Measurements from ENCODE around the gene GNAL. TPM values are rescaled to one million over a fixed set of nuclear protein-coding genes. Genes with fewer than 3 reads are reported as not detected.
"Not testable (repeated sequence)": the region's sequence is repeated elsewhere in the genome, so short reads cannot be mapped to it uniquely, and the experiment has no call there.

GNAL gene
- total RNA-seq, 1 donor from 2014 or later, result 0.21 TPM

GRCh38 chr18:11888726-11889125 is 199.7 kb downstream of the GNAL start:
- DNase-seq (ENCODE audit: low spot score), result no peak
- no peaks in the 10 kb centered on the region for H3K27me3 Mint-ChIP-seq (ENCODE audit: insufficient read depth)
- H3K4me1 Mint-ChIP-seq (ENCODE audit: low read depth), result no peaks in the 10 kb centered on the region
- intact Hi-C loops (cut with micrococcal nuclease), result no loop called here
- no peaks in the 10 kb centered on the region for H3K9me3 Mint-ChIP-seq
- peaks cover 35% of the 10 kb centered on the region for H3K36me3 Mint-ChIP-seq (ENCODE audit: low read depth)
- H3K27ac Mint-ChIP-seq, result no peak overlapping the region
- H3K4me3 Mint-ChIP-seq, result no peak overlapping the region

GRCh38 chr18:11889284-11889683 is 200.2 kb downstream of the GNAL start:
- Mint-ChIP-seq H3K27ac (no peak overlapping the region), H3K4me1 (ENCODE audit: low read depth) (no peaks in the 10 kb centered on the region), H3K9me3 (no peaks in the 10 kb centered on the region), H3K36me3 (ENCODE audit: low read depth) (peaks cover 36% of the 10 kb centered on the region), H3K27me3 (ENCODE audit: insufficient read depth) (no peaks in the 10 kb centered on the region), H3K4me3 (no peak overlapping the region)
- DNase-seq (ENCODE audit: low spot score), result no peak
- intact Hi-C loops (cut with micrococcal nuclease), result no loop called here

- intact Hi-C loops (cut with micrococcal nuclease), result no loop called here
- no peaks in the 10 kb centered on the region for H3K4me1 Mint-ChIP-seq (ENCODE audit: low read depth)
- H3K36me3 Mint-ChIP-seq (ENCODE audit: low read depth), result peaks cover 37% of the 10 kb centered on the region
- no peak overlapping the region for H3K27ac Mint-ChIP-seq
- DNase-seq (ENCODE audit: low spot score), result no peak
- H3K4me3 Mint-ChIP-seq, result no peak overlapping the region
- H3K9me3 Mint-ChIP-seq, result no peaks in the 10 kb centered on the region
- H3K27me3 Mint-ChIP-seq (ENCODE audit: insufficient read depth), result no peaks in the 10 kb centered on the region
These were observed 202.7 kb downstream of the GNAL start for GRCh38 chr18:11891737-11892136.

- H3K9me3 Mint-ChIP-seq; H3K27me3 Mint-ChIP-seq (ENCODE audit: insufficient read depth); H3K27ac Mint-ChIP-seq; H3K4me1 Mint-ChIP-seq (ENCODE audit: low read depth); DNase-seq (ENCODE audit: low spot score); H3K4me3 Mint-ChIP-seq; intact Hi-C loops (cut with micrococcal nuclease): not testable (repeated sequence)
- H3K36me3 Mint-ChIP-seq (ENCODE audit: low read depth), result peaks cover 38% of the 10 kb centered on the region
These were observed 203.4 kb downstream of the GNAL start for GRCh38 chr18:11892438-11892837.

GRCh38 chr18:11897781-11898180 is 208.7 kb downstream of the GNAL start:
- Mint-ChIP-seq H3K27ac (no peak overlapping the region), H3K9me3 (no peaks in the 10 kb centered on the region), H3K36me3 (ENCODE audit: low read depth) (peaks cover 43% of the 10 kb centered on the region), H3K4me3 (no peak overlapping the region), H3K27me3 (ENCODE audit: insufficient read depth) (no peaks in the 10 kb centered on the region), H3K4me1 (ENCODE audit: low read depth) (no peaks in the 10 kb centered on the region)
- intact Hi-C loops (cut with micrococcal nuclease), result no loop called here
- DNase-seq (ENCODE audit: low spot score), result no peak

- H3K27ac Mint-ChIP-seq, result no peak overlapping the region
- intact Hi-C loops (cut with micrococcal nuclease), result no loop called here
- peaks cover 4% of the 10 kb centered on the region for H3K4me1 Mint-ChIP-seq (ENCODE audit: low read depth)
- no peaks in the 10 kb centered on the region for H3K27me3 Mint-ChIP-seq (ENCODE audit: insufficient read depth)
- no peaks in the 10 kb centered on the region for H3K9me3 Mint-ChIP-seq
- H3K4me3 Mint-ChIP-seq, result no peak overlapping the region
- DNase-seq (ENCODE audit: low spot score), result no peak
- H3K36me3 Mint-ChIP-seq (ENCODE audit: low read depth), result peaks cover 38% of the 10 kb centered on the region
These were observed 210.0 kb downstream of the GNAL start for GRCh38 chr18:11899063-11899462.

- Mint-ChIP-seq H3K4me3 (no peak overlapping the region), H3K36me3 (ENCODE audit: low read depth) (peaks cover 30% of the 10 kb centered on the region), H3K9me3 (no peaks in the 10 kb centered on the region), H3K27ac (no peak overlapping the region), H3K27me3 (ENCODE audit: insufficient read depth) (no peaks in the 10 kb centered on the region), H3K4me1 (ENCODE audit: low read depth) (peaks cover 12% of the 10 kb centered on the region)
- intact Hi-C loops (cut with micrococcal nuclease), result no loop called here
- no peak for DNase-seq (ENCODE audit: low spot score)
These were observed 212.9 kb downstream of the GNAL start for GRCh38 chr18:11901826-11902438.

GRCh38 chr18:11902522-11903292 is 213.6 kb downstream of the GNAL start:
- Mint-ChIP-seq H3K36me3 (ENCODE audit: low read depth) (peaks cover 24% of the 10 kb centered on the region), H3K4me3 (no peak overlapping the region), H3K9me3 (no peaks in the 10 kb centered on the region), H3K27me3 (ENCODE audit: insufficient read depth) (no peaks in the 10 kb centered on the region), H3K27ac (peak overlapping the region; percentile 15), H3K4me1 (ENCODE audit: low read depth) (peaks cover 20% of the 10 kb centered on the region)
- intact Hi-C loops (cut with micrococcal nuclease), result no loop called here
- no peak for DNase-seq (ENCODE audit: low spot score)

GRCh38 chr18:11905613-11906012 is 216.5 kb downstream of the GNAL start:
- Mint-ChIP-seq H3K27ac (peak overlapping the region; percentile 7), H3K4me1 (ENCODE audit: low read depth) (peaks cover 32% of the 10 kb centered on the region), H3K4me3 (peak overlapping the region; percentile 30), H3K36me3 (ENCODE audit: low read depth) (peaks cover 16% of the 10 kb centered on the region), H3K27me3 (ENCODE audit: insufficient read depth) (no peaks in the 10 kb centered on the region), H3K9me3 (no peaks in the 10 kb centered on the region)
- no peak for DNase-seq (ENCODE audit: low spot score)
- intact Hi-C loops (cut with micrococcal nuclease), result loop anchor here (5.0 kb wide), 3 partner anchors 402 to 987 kb away; partner anchors contain the start of genes AFG3L2 and TUBB6

- intact Hi-C loops (cut with micrococcal nuclease), result loop anchor here (5.0 kb wide), 3 partner anchors 401 to 986 kb away; partner anchors contain the start of genes AFG3L2 and TUBB6
- peak overlapping the region; percentile 30 for H3K4me3 Mint-ChIP-seq
- peak overlapping the region; percentile 7 for H3K27ac Mint-ChIP-seq
- DNase-seq (ENCODE audit: low spot score), result no peak
- peaks cover 16% of the 10 kb centered on the region for H3K36me3 Mint-ChIP-seq (ENCODE audit: low read depth)
- peaks cover 32% of the 10 kb centered on the region for H3K4me1 Mint-ChIP-seq (ENCODE audit: low read depth)
- no peaks in the 10 kb centered on the region for H3K27me3 Mint-ChIP-seq (ENCODE audit: insufficient read depth)
- no peaks in the 10 kb centered on the region for H3K9me3 Mint-ChIP-seq
These were observed 217.1 kb downstream of the GNAL start for GRCh38 chr18:11906176-11906575.

GRCh38 chr18:11906926-11907874 is 218.1 kb downstream of the GNAL start:
- no peak for DNase-seq (ENCODE audit: low spot score)
- intact Hi-C loops (cut with micrococcal nuclease), result loop anchor here (5.0 kb wide), 3 partner anchors 400 to 985 kb away; partner anchors contain the start of genes AFG3L2 and TUBB6

GRCh38 chr18:11908182-11909060 is 219.4 kb downstream of the GNAL start, which contains the start of gene MPPE1:
Gene MPPE1 (minus strand): TSS chr18:11908317. CDS start chr18:11897264, 11,053 bp downstream.
- intact Hi-C loops (cut with micrococcal nuclease), result loop anchor here (1.0 to 5.0 kb wide), 9 partner anchors 38 to 1378 kb away; partner anchors contain the start of genes AFG3L2, CEP192, CHMP1B and IMPA2
- Mint-ChIP-seq H3K9me3 (no peaks in the 10 kb centered on the region), H3K4me1 (ENCODE audit: low read depth) (peaks cover 32% of the 10 kb centered on the region)

More at GRCh38 chr18:11906926-11907874, 218.1 kb downstream of the GNAL start:
- Mint-ChIP-seq H3K36me3 (ENCODE audit: low read depth) (peaks cover 8% of the 10 kb centered on the region), H3K27me3 (ENCODE audit: insufficient read depth) (no peaks in the 10 kb centered on the region), H3K9me3 (no peaks in the 10 kb centered on the region), H3K4me3 (peak overlapping the region; percentile 94), H3K27ac (peak overlapping the region; percentile 93), H3K4me1 (ENCODE audit: low read depth) (peaks cover 32% of the 10 kb centered on the region)

More at GRCh38 chr18:11908182-11909060, 219.4 kb downstream of the GNAL start, which contains the start of gene MPPE1:
- DNase-seq (ENCODE audit: low spot score), result peak; percentile 87
- Mint-ChIP-seq H3K4me3 (peak within 1 kb of the TSS; percentile 94), H3K36me3 (ENCODE audit: low read depth) (peaks cover 4% of the 10 kb centered on the region), H3K27ac (peak within 1 kb of the TSS; percentile 93), H3K27me3 (ENCODE audit: insufficient read depth) (no peaks in the 10 kb centered on the region)

Measured in activated T-helper 1 cell treated with anti-CD3 and anti-CD28 coated beads, Interleukin-12 subunit alpha, Interleukin-12 subunit beta, Interleukin-2, Interleukin-4 antibody, amounts not matched to agents 30 ng/mL and 10 ng/mL and 1 ng/mL, durations not matched to agents 14 hours and 24 hours and 36 hours (primary cell).